ENCODE results near the gene NRDE2. TPM values are rescaled to one million over a fixed set of nuclear protein-coding genes. Genes with fewer than 3 reads are reported as not detected.
A peak's percentile ranks its signal among the peaks of the same experiment; 100 is the strongest.
"Not testable (repeated sequence)": the region's sequence is repeated elsewhere in the genome, so short reads cannot be mapped to it uniquely, and the experiment has no call there.

The NRDE2 gene
- total RNA-seq, 4 donors from 2014 or later = 6.3 to 15.4 (median 8.9) TPM

DNA sequence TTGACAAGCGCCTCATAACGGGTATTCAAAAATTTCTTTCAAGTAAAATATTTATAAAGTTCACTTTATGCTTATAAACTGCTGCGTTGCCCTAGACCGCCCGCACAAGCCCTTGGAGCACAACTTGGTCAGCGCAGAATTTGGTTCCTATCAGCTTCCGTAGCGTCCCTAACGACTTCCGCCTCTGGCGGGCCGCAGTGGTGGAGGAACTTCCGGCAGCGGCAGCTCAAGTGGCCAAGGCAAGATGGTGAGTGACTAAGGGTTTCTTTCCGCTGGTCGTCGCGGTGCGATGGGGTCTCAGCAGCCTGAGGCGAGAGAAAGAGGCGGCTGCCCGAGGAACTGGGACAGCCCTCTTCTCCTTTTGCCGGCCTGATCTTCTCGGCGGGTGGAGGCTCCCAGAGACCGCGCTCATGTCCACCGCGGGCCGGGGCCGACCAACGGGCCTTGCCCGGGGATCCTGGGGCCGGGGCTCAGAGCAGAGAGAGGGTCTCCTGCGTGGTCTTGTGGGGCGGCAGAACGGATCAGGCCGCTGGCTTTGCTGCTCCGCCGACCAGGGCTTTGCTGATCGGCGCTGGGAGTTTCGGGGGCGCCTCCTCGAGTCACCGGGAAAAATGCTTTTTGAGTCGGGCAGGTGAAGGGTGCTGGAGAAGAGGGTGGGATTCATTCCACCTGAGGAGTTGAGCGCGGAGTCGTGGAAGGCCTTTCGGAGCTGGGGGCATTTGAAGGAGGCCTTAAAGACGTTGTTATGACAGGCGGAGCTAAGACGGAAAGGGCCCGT lies 75.2 kb downstream of the NRDE2 start, which contains the start of gene PSMC1:
PSMC1 (plus strand) TSS at position 200 of the 778 bp plus-strand sequence; CDS start at position 245, 45 bp downstream.
- DNase-seq (ENCODE audit: low spot score) (peak; percentile 79), ATAC-seq (ENCODE audit: low FRiP score) (peak; percentile 94)
- TF ChIP-seq, protein P1, sequence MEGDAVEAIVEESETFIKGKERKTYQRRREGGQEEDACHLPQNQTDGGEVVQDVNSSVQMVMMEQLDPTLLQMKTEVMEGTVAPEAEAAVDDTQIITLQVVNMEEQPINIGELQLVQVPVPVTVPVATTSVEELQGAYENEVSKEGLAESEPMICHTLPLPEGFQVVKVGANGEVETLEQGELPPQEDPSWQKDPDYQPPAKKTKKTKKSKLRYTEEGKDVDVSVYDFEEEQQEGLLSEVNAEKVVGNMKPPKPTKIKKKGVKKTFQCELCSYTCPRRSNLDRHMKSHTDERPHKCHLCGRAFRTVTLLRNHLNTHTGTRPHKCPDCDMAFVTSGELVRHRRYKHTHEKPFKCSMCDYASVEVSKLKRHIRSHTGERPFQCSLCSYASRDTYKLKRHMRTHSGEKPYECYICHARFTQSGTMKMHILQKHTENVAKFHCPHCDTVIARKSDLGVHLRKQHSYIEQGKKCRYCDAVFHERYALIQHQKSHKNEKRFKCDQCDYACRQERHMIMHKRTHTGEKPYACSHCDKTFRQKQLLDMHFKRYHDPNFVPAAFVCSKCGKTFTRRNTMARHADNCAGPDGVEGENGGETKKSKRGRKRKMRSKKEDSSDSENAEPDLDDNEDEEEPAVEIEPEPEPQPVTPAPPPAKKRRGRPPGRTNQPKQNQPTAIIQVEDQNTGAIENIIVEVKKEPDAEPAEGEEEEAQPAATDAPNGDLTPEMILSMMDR (IDR thresholded peaks at IDR 0.05) = no peak

DNA sequence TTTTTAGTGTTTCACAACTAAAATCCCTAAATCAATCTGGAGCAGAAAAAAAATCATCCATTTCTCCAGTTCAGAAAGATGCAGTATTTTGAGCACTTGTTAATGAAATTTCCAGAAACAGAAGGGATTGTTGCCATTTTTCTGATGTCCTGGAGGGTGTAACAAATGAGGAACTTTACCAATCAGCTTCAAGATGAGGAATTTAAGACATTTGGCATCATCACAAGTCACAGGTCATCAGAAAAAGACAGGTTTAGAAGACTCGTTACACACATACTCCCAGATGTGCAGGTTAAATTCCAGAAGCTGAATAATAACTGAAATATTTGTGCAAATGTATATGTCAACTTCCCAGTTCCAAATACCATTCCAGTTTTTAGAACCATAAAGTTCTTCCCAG lies 75.9 kb downstream of the NRDE2 start:
- TF ChIP-seq, protein P1 (IDR thresholded peaks at IDR 0.05) = no peak
- ATAC-seq (ENCODE audit: low FRiP score) (no peak), DNase-seq (ENCODE audit: low spot score) (no peak)

DNA sequence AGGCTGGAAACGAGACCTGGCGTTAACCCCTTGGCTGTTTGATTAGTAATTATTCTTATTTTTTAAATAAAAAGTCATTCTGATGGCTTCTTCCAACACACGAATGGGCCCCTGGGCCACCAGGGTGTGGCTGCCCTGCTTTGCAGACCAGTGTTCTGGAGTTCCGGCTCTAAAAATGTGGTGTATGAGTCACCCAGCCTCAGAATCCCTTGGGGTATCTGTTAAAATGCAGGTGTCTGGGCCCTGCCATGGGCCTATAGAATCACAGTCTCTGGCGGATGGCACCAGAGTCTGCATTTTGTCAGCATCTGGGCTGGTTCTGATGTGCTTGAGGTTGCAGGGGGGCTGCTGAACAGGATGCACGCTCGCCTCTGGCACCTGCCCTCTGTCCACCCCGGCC lies 77.9 kb downstream of the NRDE2 start:
- TF ChIP-seq, protein P1 (IDR thresholded peaks at IDR 0.05) = no peak
- DNase-seq (ENCODE audit: low spot score) = no peak
- ATAC-seq (ENCODE audit: low FRiP score) = no peak

DNA sequence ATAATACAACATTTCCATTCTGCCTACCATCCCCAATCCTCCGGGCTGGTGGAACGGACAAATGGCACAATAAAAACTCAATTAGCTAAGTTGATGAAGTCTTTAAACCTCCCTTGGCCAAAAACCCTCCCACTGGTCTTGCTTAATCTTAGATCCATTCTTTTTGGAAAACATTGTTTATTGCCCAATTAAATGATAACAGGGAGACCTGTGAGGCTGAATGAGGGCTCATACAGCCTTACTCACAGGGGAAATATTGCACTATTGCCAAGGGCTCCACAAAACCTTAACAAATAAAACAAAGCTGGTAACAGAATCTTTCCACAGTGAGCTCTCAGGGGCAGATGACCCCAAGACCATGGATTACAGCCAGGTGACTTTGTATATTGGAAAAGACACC lies 83.1 kb downstream of the NRDE2 start:
- no peak for ATAC-seq (ENCODE audit: low FRiP score)
- TF ChIP-seq, protein P1 (IDR thresholded peaks at IDR 0.05) = no peak

DNA sequence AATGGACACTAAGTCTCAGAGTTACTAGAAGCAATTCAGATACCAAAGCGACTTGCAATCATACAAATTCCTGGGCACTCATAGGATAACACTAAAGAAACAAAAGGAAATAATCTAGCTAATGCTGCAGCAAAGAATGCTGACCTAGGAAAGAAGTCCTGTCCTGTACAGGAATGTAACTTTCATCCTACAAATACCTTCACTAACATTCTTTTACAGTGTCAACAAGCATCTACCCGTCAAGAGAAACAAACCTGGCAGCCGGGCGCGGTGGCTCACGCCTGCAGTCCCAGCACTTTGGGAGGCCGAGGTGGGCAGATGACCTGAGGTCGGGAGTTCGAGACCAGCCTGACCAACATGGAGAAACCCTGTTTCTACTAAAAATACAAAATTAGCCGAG lies 84.3 kb downstream of the NRDE2 start:
- DNase-seq (ENCODE audit: low spot score); ATAC-seq (ENCODE audit: low FRiP score): not testable (repeated sequence)

More for the DNA sequence above, 83.1 kb downstream of the NRDE2 start:
- DNase-seq (ENCODE audit: low spot score) = no peak

DNA sequence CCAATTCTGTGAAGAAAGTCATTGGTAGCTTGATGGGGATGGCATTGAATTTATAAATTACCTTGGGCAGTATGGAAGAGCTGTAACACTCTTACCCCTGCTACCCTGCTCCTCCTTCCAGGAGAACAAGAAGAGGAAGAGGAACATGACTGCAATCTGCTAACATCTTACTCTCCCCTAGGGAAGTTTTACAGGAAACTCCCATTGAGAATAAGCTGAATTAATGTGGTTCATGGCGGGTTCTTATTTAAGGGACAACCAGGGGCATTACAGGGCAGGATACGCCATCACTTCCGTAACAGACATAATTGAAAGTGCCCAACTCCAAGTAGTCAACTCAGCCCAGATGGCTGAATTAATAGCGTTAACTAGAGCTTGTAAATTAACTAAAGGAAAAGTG lies 84.8 kb downstream of the NRDE2 start:
- DNase-seq (ENCODE audit: low spot score) = no peak
- no peak for ATAC-seq (ENCODE audit: low FRiP score)
- TF ChIP-seq, protein P1 (IDR thresholded peaks at IDR 0.05) = no peak

DNA sequence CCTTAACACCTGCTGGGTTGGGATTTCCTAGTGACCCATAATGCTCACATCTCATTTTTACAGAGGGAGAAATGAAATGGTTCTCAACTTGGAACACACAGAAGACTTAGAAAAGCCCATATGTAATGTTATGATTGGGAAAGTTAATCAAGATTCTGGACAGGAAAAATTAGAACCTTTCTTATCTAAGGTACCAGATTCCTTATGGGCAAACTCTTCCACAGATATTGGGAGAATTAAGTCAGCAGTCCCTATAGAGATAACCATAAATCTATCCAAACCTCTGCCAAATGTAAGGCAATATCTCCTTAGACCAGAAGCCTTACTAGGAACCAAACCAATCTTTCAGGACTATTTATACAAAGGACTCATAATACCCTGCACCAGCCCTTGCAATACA lies 89.3 kb downstream of the NRDE2 start:
- TF ChIP-seq, protein P1 (IDR thresholded peaks at IDR 0.05) = no peak
- no peak for DNase-seq (ENCODE audit: low spot score)
- no peak for ATAC-seq (ENCODE audit: low FRiP score)
